ENCODE measurements around the gene PDAP1.
"Not testable (repeated sequence)": the region's sequence is repeated elsewhere in the genome, so short reads cannot be mapped to it uniquely, and the experiment has no call there.

Gene PDAP1

DNA sequence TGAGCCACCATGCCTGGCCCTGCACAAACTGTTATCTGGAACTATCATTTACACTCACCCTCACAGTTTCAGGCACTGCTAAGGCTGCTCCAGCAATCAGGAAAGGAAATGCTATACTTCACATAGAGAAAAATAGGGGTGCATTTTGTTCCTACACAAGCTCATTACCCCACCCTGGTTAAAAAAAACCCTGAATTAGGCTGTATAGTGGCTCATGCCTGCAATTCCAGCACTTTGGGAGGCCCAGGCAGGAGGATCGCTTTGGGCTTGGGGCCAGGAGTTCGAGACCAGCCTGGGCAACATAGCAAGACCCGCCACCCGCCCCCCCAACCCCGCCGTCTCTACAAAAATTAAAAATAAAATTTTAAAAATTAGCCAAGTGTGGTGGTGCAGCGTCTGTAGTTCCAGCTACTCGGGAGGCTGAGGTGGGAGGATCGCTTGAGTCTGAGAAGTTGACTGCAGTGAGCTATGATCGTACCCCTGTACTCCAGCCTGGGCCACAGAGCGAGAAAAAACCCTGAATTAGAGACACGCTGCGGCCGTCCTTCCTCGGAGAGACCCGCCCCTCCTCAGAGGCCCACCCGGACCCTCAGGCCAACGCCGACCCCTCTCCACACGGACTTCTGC, 29.7 kb upstream of the PDAP1 start:
- H3K27me3 Mint-ChIP-seq = no peaks in the 10 kb centered on the region
- H3K36me3 Mint-ChIP-seq (ENCODE audit: low read depth) = peaks cover 24% of the 10 kb centered on the region
- H3K4me3 Mint-ChIP-seq = peak overlapping the region; percentile 98
- H3K9me3 Mint-ChIP-seq = no peaks in the 10 kb centered on the region
- peaks cover 42% of the 10 kb centered on the region for H3K4me1 Mint-ChIP-seq (ENCODE audit: low read depth)
- H3K27ac Mint-ChIP-seq = peak overlapping the region; percentile 97

DNA sequence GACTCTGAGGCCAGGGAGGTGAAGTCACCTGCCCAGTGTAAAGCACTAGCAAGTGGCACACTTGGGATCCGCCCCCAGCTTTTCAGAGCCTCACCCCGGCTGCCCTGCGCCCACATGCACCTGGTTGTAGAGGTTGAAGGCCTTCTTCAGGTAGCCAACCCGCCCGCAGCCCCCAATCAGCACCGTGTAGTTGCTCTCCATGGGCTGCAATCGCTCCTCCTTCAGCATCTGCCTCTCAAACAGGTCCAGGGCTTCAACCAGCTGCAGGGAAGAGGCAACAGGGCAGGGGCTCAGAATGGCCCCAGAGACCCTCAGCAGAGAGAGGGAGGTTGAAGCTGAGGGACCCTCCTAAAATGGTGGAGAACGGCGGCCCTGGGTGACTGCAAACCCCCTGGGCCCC, 24.8 kb upstream of the PDAP1 start:
- peaks cover 16% of the 10 kb centered on the region for H3K36me3 Mint-ChIP-seq (ENCODE audit: low read depth)
- H3K9me3 Mint-ChIP-seq = no peaks in the 10 kb centered on the region
- peaks cover 11% of the 10 kb centered on the region for H3K4me1 Mint-ChIP-seq (ENCODE audit: low read depth)
- H3K27ac Mint-ChIP-seq = no peak overlapping the region
- no peaks in the 10 kb centered on the region for H3K27me3 Mint-ChIP-seq
- H3K4me3 Mint-ChIP-seq = no peak overlapping the region

DNA sequence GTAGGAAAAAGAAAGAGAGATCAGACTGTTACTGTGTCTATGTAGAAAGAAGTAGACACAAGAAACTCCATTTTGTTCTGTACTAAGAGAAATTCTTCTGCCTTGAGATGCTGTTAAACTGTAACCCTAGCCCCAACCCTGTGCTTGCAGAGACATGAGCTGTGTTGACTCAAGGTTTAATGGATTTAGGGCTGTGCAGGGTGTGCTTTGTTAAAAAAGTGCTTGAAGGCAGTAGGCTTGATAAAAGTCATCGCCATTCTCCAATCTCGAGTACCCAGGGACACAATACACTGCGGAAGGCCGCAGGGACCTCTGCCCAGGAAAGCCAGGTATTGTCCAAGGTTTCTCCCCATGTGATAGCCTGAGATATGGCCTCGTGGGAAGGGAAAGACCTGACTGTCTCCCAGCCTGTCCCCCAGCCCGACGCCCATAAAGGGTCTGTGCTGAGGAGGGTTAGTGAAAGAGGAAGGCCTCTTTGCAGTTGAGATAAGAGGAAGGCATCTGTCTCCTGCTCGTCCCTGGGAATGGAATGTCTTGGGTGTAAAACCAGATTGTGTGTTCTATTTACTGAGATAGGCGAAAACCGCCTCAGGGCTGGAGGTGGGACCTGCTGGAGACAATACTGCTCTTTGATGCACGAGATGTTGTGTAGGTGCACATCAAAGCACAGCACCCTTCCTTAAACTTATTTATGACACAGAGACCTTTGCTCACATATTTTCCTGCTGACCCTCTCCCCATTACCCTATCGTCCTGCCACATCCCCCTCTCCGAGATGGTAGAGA, 23.6 kb upstream of the PDAP1 start:
- not testable (repeated sequence) for H3K27me3 Mint-ChIP-seq; H3K4me1 Mint-ChIP-seq (ENCODE audit: low read depth); H3K27ac Mint-ChIP-seq; H3K9me3 Mint-ChIP-seq; H3K4me3 Mint-ChIP-seq
- peaks cover 22% of the 10 kb centered on the region for H3K36me3 Mint-ChIP-seq (ENCODE audit: low read depth)

DNA sequence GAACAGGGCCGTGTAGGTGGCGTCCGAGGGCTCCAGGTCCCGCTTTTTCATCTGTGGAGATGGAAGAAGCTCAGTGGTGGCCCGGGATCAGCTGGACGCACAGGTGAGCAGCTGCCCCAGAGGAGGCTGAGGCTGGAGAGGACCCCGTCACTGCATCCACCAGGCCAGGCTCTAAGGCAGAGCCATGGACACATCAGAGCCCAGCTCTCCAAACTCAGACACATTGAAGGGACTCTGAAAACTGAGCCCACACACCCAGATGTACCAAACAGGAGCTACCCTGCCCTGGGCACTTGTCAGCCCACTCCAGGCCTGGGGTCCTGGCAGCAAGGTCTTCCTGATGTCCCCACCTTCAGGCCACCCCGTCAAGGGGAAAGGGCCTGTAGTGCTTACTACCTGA, 21.4 kb upstream of the PDAP1 start:
- Mint-ChIP-seq H3K36me3 (ENCODE audit: low read depth) (peaks cover 28% of the 10 kb centered on the region), H3K4me1 (ENCODE audit: low read depth) (no peaks in the 10 kb centered on the region), H3K27ac (no peak overlapping the region), H3K9me3 (no peaks in the 10 kb centered on the region), H3K4me3 (no peak overlapping the region), H3K27me3 (no peaks in the 10 kb centered on the region)

DNA sequence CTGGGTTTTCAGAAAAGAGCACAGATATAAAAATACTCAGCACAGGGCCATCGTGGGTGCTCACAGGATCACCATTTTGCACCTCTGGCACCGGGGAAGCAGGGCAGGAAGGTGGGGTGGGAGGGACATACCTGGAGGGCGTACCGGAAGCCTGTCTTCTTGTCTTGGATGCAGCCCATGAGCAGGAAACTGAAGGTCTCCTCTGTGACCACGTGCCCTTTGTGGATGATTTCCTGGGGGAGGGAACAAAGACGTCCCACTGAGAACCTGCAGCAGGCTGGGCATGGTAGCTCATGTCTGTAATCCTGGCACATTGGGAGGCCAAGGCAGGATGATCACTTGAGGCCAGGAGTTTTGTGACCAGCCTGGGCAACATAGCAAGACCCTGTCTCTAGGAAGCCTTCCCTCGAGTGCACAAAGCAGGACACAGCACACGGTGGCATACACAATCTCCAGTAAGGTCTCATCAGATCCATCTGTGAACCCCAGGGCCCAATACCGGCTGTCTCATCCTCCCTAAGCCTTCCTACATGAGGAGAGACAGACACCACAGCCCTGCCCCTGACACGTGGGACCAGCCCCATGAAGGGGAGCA, 20.7 kb upstream of the PDAP1 start:
- Mint-ChIP-seq H3K27me3 (no peaks in the 10 kb centered on the region), H3K9me3 (no peaks in the 10 kb centered on the region), H3K36me3 (ENCODE audit: low read depth) (peaks cover 32% of the 10 kb centered on the region), H3K4me1 (ENCODE audit: low read depth) (no peaks in the 10 kb centered on the region), H3K27ac (no peak overlapping the region), H3K4me3 (no peak overlapping the region)

DNA sequence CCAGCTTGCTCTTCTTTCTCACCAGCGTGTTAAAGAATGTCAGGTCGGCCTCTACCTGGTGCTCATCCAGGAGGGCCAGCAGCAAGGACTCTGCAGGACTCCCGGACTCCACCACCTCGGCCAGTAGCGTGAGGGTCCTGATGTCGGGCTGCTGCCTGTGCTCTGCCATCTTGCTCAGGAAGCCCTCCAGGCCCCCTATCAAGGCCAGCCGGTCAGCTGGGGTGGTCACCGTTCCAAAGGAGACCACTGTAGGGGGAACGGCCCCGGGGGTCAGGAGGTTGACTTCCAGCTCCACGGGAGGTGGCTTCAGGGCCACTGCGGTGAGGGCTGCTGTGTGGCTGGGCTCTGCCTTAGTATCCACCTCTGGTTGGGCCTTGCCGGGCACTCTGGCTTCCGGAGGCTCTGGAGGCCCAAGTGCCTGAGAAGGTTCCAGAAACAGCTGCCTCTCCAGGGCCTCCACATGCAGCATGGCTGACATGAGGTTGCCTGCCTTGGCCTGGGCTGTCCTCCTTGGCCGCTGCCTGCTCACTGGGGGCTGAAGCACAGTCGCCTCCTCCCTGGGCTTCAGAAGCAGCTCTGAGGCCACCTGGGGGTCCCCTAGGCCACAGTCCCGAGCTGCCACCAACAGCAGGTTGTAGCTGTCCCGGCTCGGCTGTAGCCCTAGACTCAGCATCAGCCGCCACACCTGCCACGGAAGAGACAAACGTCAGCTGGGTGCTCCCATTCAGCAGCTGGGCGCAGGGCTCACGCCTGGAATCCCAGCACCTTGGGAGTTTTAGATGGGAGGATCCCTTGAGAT, 16.7 kb upstream of the PDAP1 start:
- Mint-ChIP-seq H3K4me1 (ENCODE audit: low read depth) (no peaks in the 10 kb centered on the region), H3K9me3 (no peaks in the 10 kb centered on the region), H3K36me3 (ENCODE audit: low read depth) (peaks cover 29% of the 10 kb centered on the region), H3K27me3 (no peaks in the 10 kb centered on the region), H3K27ac (no peak overlapping the region), H3K4me3 (no peak overlapping the region)

DNA sequence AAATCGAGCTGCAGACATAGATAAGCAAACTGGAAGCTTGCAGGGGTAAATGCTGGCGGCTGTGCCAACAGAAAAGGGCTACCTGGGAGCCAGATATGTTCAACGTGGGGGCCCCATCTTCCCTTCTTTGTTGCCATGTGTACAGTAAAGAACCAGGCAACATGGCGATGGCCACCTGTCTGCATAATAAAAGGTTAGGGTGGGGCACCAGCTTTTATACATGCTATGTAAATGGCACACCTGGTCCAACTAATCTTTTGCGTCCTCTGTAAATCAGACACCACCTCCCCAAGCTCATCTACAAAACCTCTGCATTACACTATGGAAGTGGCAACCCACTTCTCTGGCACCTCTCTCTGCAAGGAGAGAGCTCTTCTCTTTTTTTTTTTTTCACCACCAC, 14.2 kb upstream of the PDAP1 start:
- H3K4me1 Mint-ChIP-seq (ENCODE audit: low read depth) = no peaks in the 10 kb centered on the region
- H3K9me3 Mint-ChIP-seq = no peaks in the 10 kb centered on the region
- H3K27ac Mint-ChIP-seq = no peak overlapping the region
- H3K4me3 Mint-ChIP-seq = no peak overlapping the region
- peaks cover 41% of the 10 kb centered on the region for H3K36me3 Mint-ChIP-seq (ENCODE audit: low read depth)
- no peaks in the 10 kb centered on the region for H3K27me3 Mint-ChIP-seq

DNA sequence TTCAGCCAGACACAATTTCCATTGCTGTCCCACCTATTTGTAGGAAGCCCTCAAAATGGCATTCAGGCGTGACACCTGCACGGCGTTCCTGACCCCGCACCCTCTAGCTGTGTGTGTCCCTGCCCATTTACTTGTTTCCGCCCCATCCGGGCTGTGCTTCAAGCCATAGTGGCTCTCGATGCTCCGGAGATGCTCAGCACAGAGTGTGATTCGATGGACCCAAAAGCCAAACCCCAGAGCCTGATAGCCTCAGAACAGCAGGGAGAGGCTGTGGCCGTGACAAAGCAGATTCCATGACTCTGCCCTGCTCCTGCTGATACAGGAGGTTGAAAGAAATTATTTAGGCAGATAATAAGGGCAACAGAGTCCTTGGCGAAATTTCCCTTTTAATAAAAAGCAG, 13.8 kb upstream of the PDAP1 start:
- no peaks in the 10 kb centered on the region for H3K4me1 Mint-ChIP-seq (ENCODE audit: low read depth)
- no peaks in the 10 kb centered on the region for H3K27me3 Mint-ChIP-seq
- H3K27ac Mint-ChIP-seq = no peak overlapping the region
- peaks cover 46% of the 10 kb centered on the region for H3K36me3 Mint-ChIP-seq (ENCODE audit: low read depth)
- no peaks in the 10 kb centered on the region for H3K9me3 Mint-ChIP-seq
- no peak overlapping the region for H3K4me3 Mint-ChIP-seq

DNA sequence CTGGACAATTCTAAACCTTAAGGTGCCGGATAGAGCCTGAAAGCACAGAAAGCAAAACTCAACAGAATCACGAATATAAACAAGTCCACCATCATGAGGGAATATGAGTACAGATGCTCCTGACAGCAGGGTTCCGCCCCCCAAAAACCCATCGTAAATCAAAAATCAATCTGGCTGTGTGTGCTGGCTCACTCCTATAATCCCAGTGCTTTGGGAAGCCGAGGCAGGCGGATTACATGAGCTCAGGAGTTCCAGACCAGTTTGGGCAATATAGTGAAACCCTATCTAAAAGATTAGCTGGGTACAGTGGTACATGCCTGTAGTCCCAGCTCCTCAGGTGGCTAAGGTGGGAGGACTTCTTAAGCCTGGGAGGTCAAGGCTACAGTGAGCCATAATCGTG, 12.6 kb upstream of the PDAP1 start:
- Mint-ChIP-seq H3K27ac (no peak overlapping the region), H3K9me3 (no peaks in the 10 kb centered on the region), H3K36me3 (ENCODE audit: low read depth) (peaks cover 56% of the 10 kb centered on the region), H3K4me1 (ENCODE audit: low read depth) (peaks cover 3% of the 10 kb centered on the region), H3K27me3 (no peaks in the 10 kb centered on the region), H3K4me3 (no peak overlapping the region)

DNA sequence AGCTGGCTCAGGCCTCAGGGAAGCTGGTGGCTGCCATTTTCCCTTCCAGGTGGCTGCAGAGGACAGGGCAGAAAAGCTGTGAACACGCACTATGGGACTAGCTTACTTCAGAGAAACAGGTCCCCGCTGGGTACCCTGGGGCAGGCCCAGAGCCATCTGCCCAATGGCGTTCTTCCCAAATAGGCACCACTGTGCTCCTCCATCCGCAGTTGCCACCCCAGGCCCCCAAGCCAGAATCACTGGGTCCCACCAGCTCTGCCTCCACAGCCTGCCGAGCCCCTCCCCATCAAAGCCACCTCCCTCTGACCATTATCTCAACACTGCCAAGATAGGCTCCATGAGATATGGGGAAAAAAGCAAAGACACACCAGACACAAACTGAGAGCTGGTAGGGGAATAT, 11.8 kb upstream of the PDAP1 start:
- Mint-ChIP-seq H3K27ac (no peak overlapping the region), H3K4me3 (no peak overlapping the region), H3K27me3 (no peaks in the 10 kb centered on the region), H3K4me1 (ENCODE audit: low read depth) (peaks cover 5% of the 10 kb centered on the region), H3K36me3 (ENCODE audit: low read depth) (peaks cover 56% of the 10 kb centered on the region), H3K9me3 (no peaks in the 10 kb centered on the region)

DNA sequence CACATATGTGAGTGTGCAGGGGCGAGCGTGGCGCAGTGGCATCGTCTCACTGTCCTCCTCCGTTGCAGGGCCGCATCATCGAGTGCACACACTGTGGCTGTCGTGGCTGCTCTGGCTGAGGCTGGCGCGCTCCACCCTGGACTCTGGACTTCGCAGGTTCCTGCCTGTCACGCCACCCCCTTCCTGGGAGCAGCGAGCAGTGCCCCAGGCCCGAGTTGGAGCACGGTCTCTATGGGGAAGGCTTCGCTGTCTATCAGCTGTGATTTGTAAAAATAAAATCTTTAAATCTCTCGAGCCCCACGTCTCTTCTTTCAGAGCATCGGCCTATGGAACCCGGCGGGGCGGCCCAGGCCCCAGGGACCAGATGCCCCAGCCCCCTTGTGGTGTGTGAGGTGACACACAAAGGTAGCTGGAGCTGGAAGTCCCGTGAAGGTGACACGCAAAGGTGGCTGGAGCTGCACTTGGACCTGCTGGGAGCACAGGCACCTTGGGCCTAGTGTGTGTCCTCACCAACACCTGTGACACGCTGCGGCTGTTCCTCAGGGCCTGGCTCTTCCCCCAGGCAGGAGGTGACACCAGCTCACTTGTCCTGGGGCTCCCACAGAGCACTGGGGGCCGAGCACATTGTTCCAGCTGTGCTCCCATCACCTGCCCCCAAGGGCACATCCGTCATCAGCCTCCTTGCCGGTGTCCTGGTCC, 11.1 kb upstream of the PDAP1 start:
- H3K27me3 Mint-ChIP-seq = no peaks in the 10 kb centered on the region
- peaks cover 57% of the 10 kb centered on the region for H3K36me3 Mint-ChIP-seq (ENCODE audit: low read depth)
- H3K4me3 Mint-ChIP-seq = no peak overlapping the region
- H3K4me1 Mint-ChIP-seq (ENCODE audit: low read depth) = peaks cover 5% of the 10 kb centered on the region
- no peaks in the 10 kb centered on the region for H3K9me3 Mint-ChIP-seq
- H3K27ac Mint-ChIP-seq = no peak overlapping the region

DNA sequence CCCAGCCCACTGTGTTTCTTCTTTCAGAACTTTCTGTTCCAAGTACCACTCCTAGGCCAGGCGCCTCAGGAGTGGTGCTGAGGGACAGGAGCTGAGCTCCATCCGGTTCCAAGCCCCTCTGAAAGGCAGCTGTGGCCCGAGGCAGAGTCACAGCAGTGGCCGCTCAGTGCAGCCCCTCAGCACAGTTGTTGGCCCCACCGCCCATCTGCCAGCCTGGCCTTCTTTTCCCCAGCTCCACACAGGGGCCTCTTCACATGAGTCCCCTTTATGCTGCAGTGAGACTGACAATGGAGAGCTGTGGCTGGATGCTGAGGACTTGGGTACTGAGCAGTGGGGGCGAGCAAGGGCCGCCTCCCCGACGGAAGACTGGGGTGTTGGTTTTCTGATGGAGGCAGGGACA, 9.9 kb upstream of the PDAP1 start:
- no peak overlapping the region for H3K4me3 Mint-ChIP-seq
- no peaks in the 10 kb centered on the region for H3K9me3 Mint-ChIP-seq
- H3K27me3 Mint-ChIP-seq = no peaks in the 10 kb centered on the region
- H3K36me3 Mint-ChIP-seq (ENCODE audit: low read depth) = peaks cover 56% of the 10 kb centered on the region
- no peak overlapping the region for H3K27ac Mint-ChIP-seq
- H3K4me1 Mint-ChIP-seq (ENCODE audit: low read depth) = peaks cover 6% of the 10 kb centered on the region

DNA sequence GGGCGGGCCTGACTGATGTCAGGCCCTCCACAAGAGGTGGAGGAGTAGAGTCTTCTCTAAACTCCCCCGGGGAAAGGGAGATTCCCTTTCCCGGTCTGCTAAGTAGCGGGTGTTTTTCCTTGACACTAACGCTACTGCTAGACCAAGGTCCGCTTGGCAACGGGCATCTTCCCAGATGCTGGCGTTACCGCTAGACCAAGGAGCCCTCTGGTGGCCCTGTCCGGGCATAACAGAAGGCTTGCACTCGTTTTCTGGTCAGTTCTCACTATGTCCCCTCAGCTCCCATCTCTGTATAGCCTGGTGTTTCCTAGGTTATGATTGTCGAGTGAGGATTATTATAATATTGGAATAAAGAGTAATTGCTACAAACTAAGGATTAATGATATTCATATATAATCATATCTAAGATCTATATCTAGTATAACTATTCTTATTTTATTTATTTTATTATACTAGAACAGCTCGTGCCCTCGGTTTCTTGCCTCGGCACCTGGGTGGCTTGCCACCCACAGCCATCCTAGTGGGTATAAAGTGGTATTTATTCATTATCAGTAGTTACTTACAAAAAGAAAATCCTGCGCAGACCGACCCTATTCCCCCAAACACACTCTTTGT, 7.2 kb upstream of the PDAP1 start:
- Mint-ChIP-seq H3K36me3 (ENCODE audit: low read depth) (peaks cover 71% of the 10 kb centered on the region), H3K4me1 (ENCODE audit: low read depth) (peaks cover 18% of the 10 kb centered on the region)
- not testable (repeated sequence) for H3K4me3 Mint-ChIP-seq, H3K9me3 Mint-ChIP-seq, H3K27me3 Mint-ChIP-seq, H3K27ac Mint-ChIP-seq

DNA sequence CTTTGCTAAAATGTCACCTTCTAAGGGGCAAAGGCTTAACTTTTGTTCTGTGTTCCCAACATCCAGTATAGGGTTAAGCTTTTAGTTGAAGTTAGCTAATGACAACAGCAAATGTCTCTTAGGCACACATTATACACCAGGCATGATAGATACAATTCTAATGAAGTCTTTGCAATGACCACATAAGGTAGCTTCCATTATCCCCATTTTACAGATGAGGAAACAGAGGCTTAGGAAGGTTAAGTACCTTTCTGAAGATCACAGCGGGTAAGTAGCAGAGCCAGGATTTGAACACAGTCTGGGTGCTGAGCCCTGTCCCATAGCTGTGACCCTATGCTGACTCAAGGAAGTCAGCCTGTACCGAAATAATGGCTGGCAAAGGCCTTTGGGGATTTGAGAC, 2.2 kb upstream of the PDAP1 start:
- Mint-ChIP-seq H3K27ac (peak overlapping the region; percentile 94), H3K4me3 (peak overlapping the region; percentile 93), H3K9me3 (no peaks in the 10 kb centered on the region), H3K36me3 (ENCODE audit: low read depth) (peaks cover 48% of the 10 kb centered on the region), H3K4me1 (ENCODE audit: low read depth) (peaks cover 46% of the 10 kb centered on the region), H3K27me3 (no peaks in the 10 kb centered on the region)
